PFSK-1 (cell line): Measurements from ENCODE around the gene LRFN4.

ENCODE experiments used
- FOXP2 ChIP-seq: optimal IDR thresholded peaks from 2 replicates; pipeline ENCODE3; 2011; ENCODE audit warnings: borderline replicate concordance, control low read depth, inconsistent platforms; ENCODE audit not compliant: insufficient read depth; ENCODE audit errors: extremely low read length, extremely low read depth
- POLR2AphosphoS5 ChIP-seq: IDR thresholded peaks from 2 replicates; pipeline ENCODE4 v1.6.1; 2012; ENCODE audit warnings: low read depth, mild to moderate bottlenecking, control low read depth, low read length, moderate library complexity
- REST ChIP-seq, 2 experiments: IDR thresholded peaks; 2 replicates each; pipeline versions ENCODE4 v1.6.1 to v1.8.0; 2011 to 2012; ENCODE audit warnings: low read depth in 2 of 2, low read length in 2 of 2, control low read depth in 1 of 2, inconsistent platforms in 1 of 2, mild to moderate bottlenecking in 1 of 2, moderate library complexity in 1 of 2; ENCODE audit not compliant: insufficient read depth in 1 of 2
- SIN3A ChIP-seq: IDR thresholded peaks from 2 replicates; pipeline ENCODE4 v1.6.1; 2012; ENCODE audit warnings: mild to moderate bottlenecking, low read length, moderate library complexity, borderline replicate concordance; ENCODE audit not compliant: insufficient read depth

DNA sequence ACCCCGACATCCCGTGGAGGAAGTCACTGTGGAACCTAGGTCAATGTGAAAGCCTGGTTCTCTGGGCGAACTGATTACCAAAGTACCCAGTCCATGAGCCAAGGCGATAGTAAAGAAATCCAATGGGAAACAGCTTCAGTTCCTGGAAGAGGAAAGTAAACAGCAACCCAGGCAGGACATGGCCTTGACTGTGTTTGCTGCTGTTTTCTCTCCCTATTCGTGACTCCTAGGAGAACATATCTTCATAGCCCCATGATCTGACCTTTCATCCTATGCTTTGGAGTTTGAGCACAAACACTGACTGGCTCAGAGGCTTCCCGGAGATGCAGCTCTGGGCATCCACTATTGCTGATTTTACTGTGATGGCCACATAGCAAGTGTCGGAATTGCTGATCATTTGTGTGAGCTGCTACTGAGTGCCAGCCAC, 45.1 kb downstream of the LRFN4 start:
- TF ChIP-seq POLR2AphosphoS5 (no peak), FOXP2 (no peak), REST (IDR thresholded peaks at IDR 0.05; ENCODE audit: insufficient read depth in 1 of 2, low read depth in 2 of 2, low read length in 2 of 2) (no peak), SIN3A (no peak)
